Measurements from ENCODE around the gene SPTLC3. TPM values are rescaled to one million over a fixed set of nuclear protein-coding genes. Genes with fewer than 3 reads are reported as not detected.

The SPTLC3 gene
- total RNA-seq, 2 experiments from 2014 or later, result not detected

DNA sequence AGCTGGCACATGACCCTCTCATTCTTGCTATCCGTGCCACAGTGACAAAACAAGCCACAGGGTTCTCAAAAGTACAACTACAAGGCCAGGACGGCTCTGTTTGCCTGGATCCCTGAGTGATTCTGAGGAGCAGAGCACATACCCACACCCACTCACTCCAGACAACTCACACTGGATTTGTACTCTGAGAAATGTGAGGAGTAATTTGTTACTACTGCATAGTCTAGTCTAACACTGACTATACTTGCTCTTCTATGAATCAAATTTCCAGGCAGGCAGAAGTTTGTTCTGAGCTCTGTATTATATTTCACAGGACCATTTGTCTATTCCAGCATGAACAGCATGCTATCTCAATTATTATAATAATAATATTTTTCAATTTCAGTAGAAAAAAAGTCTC, 26.7 kb upstream of the SPTLC3 start:
- TF ChIP-seq, protein P1, sequence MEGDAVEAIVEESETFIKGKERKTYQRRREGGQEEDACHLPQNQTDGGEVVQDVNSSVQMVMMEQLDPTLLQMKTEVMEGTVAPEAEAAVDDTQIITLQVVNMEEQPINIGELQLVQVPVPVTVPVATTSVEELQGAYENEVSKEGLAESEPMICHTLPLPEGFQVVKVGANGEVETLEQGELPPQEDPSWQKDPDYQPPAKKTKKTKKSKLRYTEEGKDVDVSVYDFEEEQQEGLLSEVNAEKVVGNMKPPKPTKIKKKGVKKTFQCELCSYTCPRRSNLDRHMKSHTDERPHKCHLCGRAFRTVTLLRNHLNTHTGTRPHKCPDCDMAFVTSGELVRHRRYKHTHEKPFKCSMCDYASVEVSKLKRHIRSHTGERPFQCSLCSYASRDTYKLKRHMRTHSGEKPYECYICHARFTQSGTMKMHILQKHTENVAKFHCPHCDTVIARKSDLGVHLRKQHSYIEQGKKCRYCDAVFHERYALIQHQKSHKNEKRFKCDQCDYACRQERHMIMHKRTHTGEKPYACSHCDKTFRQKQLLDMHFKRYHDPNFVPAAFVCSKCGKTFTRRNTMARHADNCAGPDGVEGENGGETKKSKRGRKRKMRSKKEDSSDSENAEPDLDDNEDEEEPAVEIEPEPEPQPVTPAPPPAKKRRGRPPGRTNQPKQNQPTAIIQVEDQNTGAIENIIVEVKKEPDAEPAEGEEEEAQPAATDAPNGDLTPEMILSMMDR (conservative IDR thresholded peaks at IDR 0.05; ENCODE audit: low read length), result no peak
- no peak for TF ChIP-seq EZH2phosphoT487 (IDR thresholded peaks at IDR 0.05; ENCODE audit: borderline replicate concordance, low read depth, low read length)
- no peaks in the 10 kb centered on the region for H3K9me3 ChIP-seq (ENCODE audit: low read length)
- H4K20me1 ChIP-seq (ENCODE audit: insufficient read depth, low read length), result no peaks in the 10 kb centered on the region
- CTCF ChIA-PET (ENCODE audit: unreplicated experiment), result no interaction called here
- H3K27ac ChIP-seq (ENCODE audit: low read depth, low read length, poor library complexity, severe bottlenecking), result no peak overlapping the region
- H2AFZ ChIP-seq (ENCODE audit: low read length), result no peak overlapping the region
- DNase-seq (ENCODE audit: low spot score), result no peak
- no TSS peak for BruUV-seq (replicated peaks)
- POLR2A ChIA-PET, result no interaction called here
- H3K4me3 ChIP-seq (ENCODE audit: low read depth, low read length, poor library complexity, severe bottlenecking), result no peak overlapping the region
- H3K4me1 ChIP-seq (ENCODE audit: insufficient read depth, low read length, poor library complexity, severe bottlenecking), result no peaks in the 10 kb centered on the region
- H3K9me2 ChIP-seq (ENCODE audit: insufficient read depth, low read length), result no peaks in the 10 kb centered on the region
- no peaks in the 10 kb centered on the region for H3K79me2 ChIP-seq (ENCODE audit: insufficient read depth, low read depth, low read length)
- no peaks in the 10 kb centered on the region for H3K36me3 ChIP-seq (ENCODE audit: insufficient read depth, low read length)
- intact Hi-C loops (cut with micrococcal nuclease; ENCODE audit: unreplicated experiment), result no loop called here
- H3K4me2 ChIP-seq (ENCODE audit: low read length), result no peak overlapping the region

DNA sequence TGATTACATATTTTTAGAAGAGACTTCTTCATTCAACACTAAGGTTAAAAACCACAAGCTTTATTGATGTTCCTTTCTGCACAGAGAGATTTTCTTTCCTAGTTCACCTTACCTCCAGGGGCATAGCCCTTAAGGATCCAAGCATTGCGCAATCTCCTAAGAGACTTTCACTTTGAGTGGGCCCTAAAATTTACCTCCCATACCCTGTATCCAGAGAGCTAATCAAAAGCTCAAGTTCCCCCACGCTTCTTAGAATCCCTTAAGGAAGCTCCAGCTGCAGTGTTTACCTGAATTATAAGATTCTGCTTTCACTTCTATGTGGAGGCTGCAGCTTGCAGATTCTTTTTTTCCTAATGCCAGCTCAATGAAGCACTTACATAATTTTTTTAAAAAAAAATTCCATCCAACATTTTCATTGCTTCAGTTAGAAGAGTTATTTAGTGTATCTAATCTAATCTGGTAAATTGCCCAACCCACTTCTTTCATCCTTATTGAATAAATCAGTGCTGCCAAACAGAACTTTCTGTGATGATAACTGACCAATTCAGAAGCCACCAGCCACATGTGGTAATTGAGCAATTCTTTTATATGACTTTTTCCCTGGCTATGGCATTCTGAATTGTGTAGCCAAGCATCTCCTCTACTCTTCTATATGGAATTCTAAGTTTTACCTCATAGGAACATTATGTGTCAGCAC, 24.6 kb upstream of the SPTLC3 start:
- H3K4me1 ChIP-seq (ENCODE audit: insufficient read depth, low read length, poor library complexity, severe bottlenecking), result no peaks in the 10 kb centered on the region
- CTCF ChIA-PET (ENCODE audit: unreplicated experiment), result no interaction called here
- no peak for DNase-seq (ENCODE audit: low spot score)
- H3K79me2 ChIP-seq (ENCODE audit: insufficient read depth, low read depth, low read length), result no peaks in the 10 kb centered on the region
- no peak overlapping the region for H3K27ac ChIP-seq (ENCODE audit: low read depth, low read length, poor library complexity, severe bottlenecking)
- H3K9me3 ChIP-seq (ENCODE audit: low read length), result no peaks in the 10 kb centered on the region
- BruUV-seq (replicated peaks), result no TSS peak
- no peaks in the 10 kb centered on the region for H3K36me3 ChIP-seq (ENCODE audit: insufficient read depth, low read length)
- H3K4me3 ChIP-seq (ENCODE audit: low read depth, low read length, poor library complexity, severe bottlenecking), result no peak overlapping the region
- no peaks in the 10 kb centered on the region for H4K20me1 ChIP-seq (ENCODE audit: insufficient read depth, low read length)
- intact Hi-C loops (cut with micrococcal nuclease; ENCODE audit: unreplicated experiment), result no loop called here
- no peak overlapping the region for H3K4me2 ChIP-seq (ENCODE audit: low read length)
- no peak for TF ChIP-seq EZH2phosphoT487 (IDR thresholded peaks at IDR 0.05; ENCODE audit: borderline replicate concordance, low read depth, low read length)
- TF ChIP-seq, protein P1 (conservative IDR thresholded peaks at IDR 0.05; ENCODE audit: low read length), result no peak
- no peak overlapping the region for H2AFZ ChIP-seq (ENCODE audit: low read length)
- H3K9me2 ChIP-seq (ENCODE audit: insufficient read depth, low read length), result no peaks in the 10 kb centered on the region
- POLR2A ChIA-PET, result interaction anchor here (1.2 kb wide), 1 partner anchor 14 kb away, joined by 4 read pairs; no protein-coding TSS in a partner anchor

DNA sequence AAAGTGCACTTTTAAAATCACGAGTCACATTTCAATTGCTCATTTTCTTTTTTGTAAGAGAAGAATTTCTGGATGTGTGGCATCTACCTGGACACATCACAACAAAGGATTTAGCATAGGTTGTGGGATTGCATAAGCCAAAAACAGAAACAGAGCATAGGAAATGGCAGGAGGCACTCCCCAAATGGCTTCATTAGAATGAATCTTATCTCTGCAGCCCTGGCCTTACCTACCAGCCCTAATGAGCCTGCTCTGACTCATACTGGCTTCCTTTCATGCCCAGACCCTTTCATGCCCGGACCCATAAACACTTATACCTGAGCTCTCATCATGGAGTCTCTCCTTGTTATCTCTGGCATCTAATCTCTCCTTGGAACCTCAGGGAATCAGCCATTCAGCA, 23.9 kb upstream of the SPTLC3 start:
- intact Hi-C loops (cut with micrococcal nuclease; ENCODE audit: unreplicated experiment), result no loop called here
- Histone ChIP-seq H3K9me2 (ENCODE audit: insufficient read depth, low read length) (no peaks in the 10 kb centered on the region), H3K27ac (ENCODE audit: low read depth, low read length, poor library complexity, severe bottlenecking) (no peak overlapping the region), H4K20me1 (ENCODE audit: insufficient read depth, low read length) (no peaks in the 10 kb centered on the region), H3K4me2 (ENCODE audit: low read length) (no peak overlapping the region), H3K36me3 (ENCODE audit: insufficient read depth, low read length) (no peaks in the 10 kb centered on the region), H3K79me2 (ENCODE audit: insufficient read depth, low read depth, low read length) (no peaks in the 10 kb centered on the region), H3K9me3 (ENCODE audit: low read length) (no peaks in the 10 kb centered on the region), H3K4me1 (ENCODE audit: insufficient read depth, low read length, poor library complexity, severe bottlenecking) (no peaks in the 10 kb centered on the region), H3K4me3 (ENCODE audit: low read depth, low read length, poor library complexity, severe bottlenecking) (no peak overlapping the region), H2AFZ (ENCODE audit: low read length) (no peak overlapping the region)
- BruUV-seq (replicated peaks), result no TSS peak
- no peak for DNase-seq (ENCODE audit: low spot score)
- ChIA-PET POLR2A (no interaction called here), CTCF (ENCODE audit: unreplicated experiment) (no interaction called here)
- TF ChIP-seq EZH2phosphoT487 (IDR thresholded peaks at IDR 0.05; ENCODE audit: borderline replicate concordance, low read depth, low read length), result no peak
- TF ChIP-seq, protein P1 (conservative IDR thresholded peaks at IDR 0.05; ENCODE audit: low read length), result no peak
